ENCODE measurements around the gene NAB2. TPM values are rescaled to one million over a fixed set of nuclear protein-coding genes. Genes with fewer than 3 reads are reported as not detected.

The NAB2 gene
- total and polyA plus RNA-seq, 10 of the 15 experiments (the other 5 are each of a cell fraction or from before 2014, with no cell fraction given), result 0.35 to 35.2 (median 15.3) TPM

DNA sequence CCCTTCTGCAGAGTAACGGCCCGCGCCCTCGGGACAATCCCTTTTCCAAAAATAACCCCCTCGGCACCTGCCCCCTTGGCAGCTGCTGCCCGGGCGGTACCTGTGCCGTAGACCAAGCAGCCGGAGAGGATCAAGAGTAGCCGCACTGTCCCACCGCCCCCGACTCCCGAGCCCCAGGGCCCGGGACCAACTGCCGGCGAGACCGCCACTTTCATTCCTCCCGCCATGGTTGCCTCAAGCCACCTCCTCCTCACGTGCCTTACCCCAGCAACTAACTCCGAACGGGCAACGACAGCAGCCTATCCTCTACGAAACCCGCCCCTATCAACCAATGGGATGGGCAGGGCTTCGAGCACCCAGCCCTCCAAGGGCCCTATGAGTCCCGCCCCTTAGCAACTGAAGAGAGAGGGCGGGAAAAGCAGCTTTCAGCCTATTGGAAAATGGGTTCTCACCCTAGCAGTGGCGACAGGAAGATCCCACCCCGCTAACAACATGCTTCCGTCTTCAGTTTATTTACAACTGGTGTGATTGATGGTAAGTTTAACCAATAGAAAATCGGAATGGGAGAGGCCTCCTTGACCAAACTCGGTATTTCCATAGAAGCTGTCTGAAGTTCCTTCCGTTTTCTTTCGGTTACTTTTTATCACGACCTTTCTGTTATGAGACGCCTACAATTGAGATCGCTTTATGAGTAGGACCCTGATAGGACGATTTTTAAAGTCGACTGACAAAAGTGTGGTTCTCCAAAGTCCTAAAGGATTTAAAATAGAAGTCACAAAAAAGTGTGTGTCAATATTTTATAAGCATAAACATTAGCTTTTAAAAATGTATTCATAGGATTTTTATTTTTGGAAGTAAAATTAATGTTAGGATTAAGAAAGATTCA, 10.2 kb upstream of the NAB2 start, which contains the start of gene NEMP1:
Gene NEMP1, minus strand, starts transcription at position 273 of the 886 bp plus-strand sequence. Its CDS starts 46 bp downstream, at position 227.
- Histone ChIP-seq H2AFZ (ENCODE audit: control insufficient read depth, low read depth, low read length) (peak within 1 kb of the TSS; percentile 64), H3K79me2 (ENCODE audit: control insufficient read depth, insufficient read depth, low read length) (peaks cover 14% of the 10 kb centered on the region), H3K27me3 (replicated peaks in 1 of 2; ENCODE audit: control insufficient read depth in 2 of 2, insufficient read depth in 2 of 2, low read length in 1 of 2) (no peaks in the 10 kb centered on the region), H3K4me2 (ENCODE audit: control insufficient read depth, insufficient read depth) (peak within 1 kb of the TSS; percentile 77), H3K4me1 (ENCODE audit: control insufficient read depth, insufficient read depth, low read length) (peaks cover 6% of the 10 kb centered on the region; the same call in 1 of the 2 replicates), H3K9me3 (replicated peaks; ENCODE audit: control insufficient read depth, insufficient read depth, low read length) (no peaks in the 10 kb centered on the region), H3K27ac (ENCODE audit: control insufficient read depth, insufficient read depth) (peak within 1 kb of the TSS; percentile 92), H3K36me3 (ENCODE audit: control insufficient read depth in 2 of 2, insufficient read depth in 2 of 2, low read length in 1 of 2) (no peaks in the 10 kb centered on the region; a peak in 1 of 4 replicates), H3K9ac (ENCODE audit: control insufficient read depth, insufficient read depth, low read length) (peak within 1 kb of the TSS; percentile 97), H4K20me1 (ENCODE audit: control insufficient read depth, insufficient read depth) (no peaks in the 10 kb centered on the region), H3K4me3 (peak within 1 kb of the TSS; percentile 96)
- RAD21 ChIA-PET (ENCODE audit: unreplicated experiment), result interaction anchor here (0.6 to 5.0 kb wide), 15 partner anchors 8 to 862 kb away, joined by 3 to 53 read pairs (median 4); partner anchors contain the start of genes NAB2, SHMT2 and STAT6
- intact Hi-C loops (cut with micrococcal nuclease; ENCODE audit: unreplicated experiment), result loop anchor here (1.0 kb wide), 1 partner anchor 9 kb away; no protein-coding TSS in a partner anchor
- CTCF ChIA-PET, result interaction anchor here (0.6 to 7.5 kb wide), 16 partner anchors 9 to 927 kb away, joined by 3 to 69 read pairs (median 4); partner anchors contain the start of genes MYL6B, NAB2 and STAT6
- peak; percentile 100 for DNase-seq (ENCODE audit: low read depth, low spot score)
- no TSS peak for BruUV-seq (replicated peaks)
- POLR2A ChIA-PET, result interaction anchor here (0.7 to 4.1 kb wide), 13 partner anchors 8 to 448 kb away, joined by 3 to 51 read pairs (median 10); partner anchors contain the start of genes NAB2 and STAT6
- peak; percentile 100 for FAIRE-seq
- SMC1A ChIA-PET (ENCODE audit: uncharacterized antibody, unreplicated experiment), result interaction anchor here (0.7 to 5.4 kb wide), 14 partner anchors 9 to 321 kb away, joined by 3 to 50 read pairs (median 5); partner anchors contain the start of genes SDR9C7 and STAT6
- in situ Hi-C loops (cut with MboI), result no loop called here
- peak; percentile 99 for ATAC-seq
- WGBS (ENCODE audit: insufficient coverage, insufficient replicate concordance, low lambda C conversion rate, missing lambda C conversion rate), result under 1% methylated on average over 39 of the region's 39 CpGs
- TF ChIP-seq GABPA (IDR thresholded peaks at IDR 0.05; ENCODE audit: low read depth), result peak; percentile 95
- peak; percentile 95 for TF ChIP-seq HDGF (IDR thresholded peaks at IDR 0.05)
- TF ChIP-seq POU2F2 (IDR thresholded peaks at IDR 0.05; ENCODE audit: borderline replicate concordance, low read depth, low read length), result peak; percentile 35; the same call in 1 of the 3 replicates
- TF ChIP-seq, protein P1, sequence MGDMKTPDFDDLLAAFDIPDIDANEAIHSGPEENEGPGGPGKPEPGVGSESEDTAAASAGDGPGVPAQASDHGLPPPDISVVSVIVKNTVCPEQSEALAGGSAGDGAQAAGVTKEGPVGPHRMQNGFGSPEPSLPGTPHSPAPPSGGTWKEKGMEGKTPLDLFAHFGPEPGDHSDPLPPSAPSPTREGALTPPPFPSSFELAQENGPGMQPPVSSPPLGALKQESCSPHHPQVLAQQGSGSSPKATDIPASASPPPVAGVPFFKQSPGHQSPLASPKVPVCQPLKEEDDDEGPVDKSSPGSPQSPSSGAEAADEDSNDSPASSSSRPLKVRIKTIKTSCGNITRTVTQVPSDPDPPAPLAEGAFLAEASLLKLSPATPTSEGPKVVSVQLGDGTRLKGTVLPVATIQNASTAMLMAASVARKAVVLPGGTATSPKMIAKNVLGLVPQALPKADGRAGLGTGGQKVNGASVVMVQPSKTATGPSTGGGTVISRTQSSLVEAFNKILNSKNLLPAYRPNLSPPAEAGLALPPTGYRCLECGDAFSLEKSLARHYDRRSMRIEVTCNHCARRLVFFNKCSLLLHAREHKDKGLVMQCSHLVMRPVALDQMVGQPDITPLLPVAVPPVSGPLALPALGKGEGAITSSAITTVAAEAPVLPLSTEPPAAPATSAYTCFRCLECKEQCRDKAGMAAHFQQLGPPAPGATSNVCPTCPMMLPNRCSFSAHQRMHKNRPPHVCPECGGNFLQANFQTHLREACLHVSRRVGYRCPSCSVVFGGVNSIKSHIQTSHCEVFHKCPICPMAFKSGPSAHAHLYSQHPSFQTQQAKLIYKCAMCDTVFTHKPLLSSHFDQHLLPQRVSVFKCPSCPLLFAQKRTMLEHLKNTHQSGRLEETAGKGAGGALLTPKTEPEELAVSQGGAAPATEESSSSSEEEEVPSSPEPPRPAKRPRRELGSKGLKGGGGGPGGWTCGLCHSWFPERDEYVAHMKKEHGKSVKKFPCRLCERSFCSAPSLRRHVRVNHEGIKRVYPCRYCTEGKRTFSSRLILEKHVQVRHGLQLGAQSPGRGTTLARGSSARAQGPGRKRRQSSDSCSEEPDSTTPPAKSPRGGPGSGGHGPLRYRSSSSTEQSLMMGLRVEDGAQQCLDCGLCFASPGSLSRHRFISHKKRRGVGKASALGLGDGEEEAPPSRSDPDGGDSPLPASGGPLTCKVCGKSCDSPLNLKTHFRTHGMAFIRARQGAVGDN (IDR thresholded peaks at IDR 0.05), result no peak
- TF ChIP-seq, protein P2, sequence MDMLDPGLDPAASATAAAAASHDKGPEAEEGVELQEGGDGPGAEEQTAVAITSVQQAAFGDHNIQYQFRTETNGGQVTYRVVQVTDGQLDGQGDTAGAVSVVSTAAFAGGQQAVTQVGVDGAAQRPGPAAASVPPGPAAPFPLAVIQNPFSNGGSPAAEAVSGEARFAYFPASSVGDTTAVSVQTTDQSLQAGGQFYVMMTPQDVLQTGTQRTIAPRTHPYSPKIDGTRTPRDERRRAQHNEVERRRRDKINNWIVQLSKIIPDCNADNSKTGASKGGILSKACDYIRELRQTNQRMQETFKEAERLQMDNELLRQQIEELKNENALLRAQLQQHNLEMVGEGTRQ (IDR thresholded peaks at IDR 0.05; ENCODE audit: borderline replicate concordance, low read depth, low read length), result peak; percentile 85
- TF ChIP-seq, protein P3, sequence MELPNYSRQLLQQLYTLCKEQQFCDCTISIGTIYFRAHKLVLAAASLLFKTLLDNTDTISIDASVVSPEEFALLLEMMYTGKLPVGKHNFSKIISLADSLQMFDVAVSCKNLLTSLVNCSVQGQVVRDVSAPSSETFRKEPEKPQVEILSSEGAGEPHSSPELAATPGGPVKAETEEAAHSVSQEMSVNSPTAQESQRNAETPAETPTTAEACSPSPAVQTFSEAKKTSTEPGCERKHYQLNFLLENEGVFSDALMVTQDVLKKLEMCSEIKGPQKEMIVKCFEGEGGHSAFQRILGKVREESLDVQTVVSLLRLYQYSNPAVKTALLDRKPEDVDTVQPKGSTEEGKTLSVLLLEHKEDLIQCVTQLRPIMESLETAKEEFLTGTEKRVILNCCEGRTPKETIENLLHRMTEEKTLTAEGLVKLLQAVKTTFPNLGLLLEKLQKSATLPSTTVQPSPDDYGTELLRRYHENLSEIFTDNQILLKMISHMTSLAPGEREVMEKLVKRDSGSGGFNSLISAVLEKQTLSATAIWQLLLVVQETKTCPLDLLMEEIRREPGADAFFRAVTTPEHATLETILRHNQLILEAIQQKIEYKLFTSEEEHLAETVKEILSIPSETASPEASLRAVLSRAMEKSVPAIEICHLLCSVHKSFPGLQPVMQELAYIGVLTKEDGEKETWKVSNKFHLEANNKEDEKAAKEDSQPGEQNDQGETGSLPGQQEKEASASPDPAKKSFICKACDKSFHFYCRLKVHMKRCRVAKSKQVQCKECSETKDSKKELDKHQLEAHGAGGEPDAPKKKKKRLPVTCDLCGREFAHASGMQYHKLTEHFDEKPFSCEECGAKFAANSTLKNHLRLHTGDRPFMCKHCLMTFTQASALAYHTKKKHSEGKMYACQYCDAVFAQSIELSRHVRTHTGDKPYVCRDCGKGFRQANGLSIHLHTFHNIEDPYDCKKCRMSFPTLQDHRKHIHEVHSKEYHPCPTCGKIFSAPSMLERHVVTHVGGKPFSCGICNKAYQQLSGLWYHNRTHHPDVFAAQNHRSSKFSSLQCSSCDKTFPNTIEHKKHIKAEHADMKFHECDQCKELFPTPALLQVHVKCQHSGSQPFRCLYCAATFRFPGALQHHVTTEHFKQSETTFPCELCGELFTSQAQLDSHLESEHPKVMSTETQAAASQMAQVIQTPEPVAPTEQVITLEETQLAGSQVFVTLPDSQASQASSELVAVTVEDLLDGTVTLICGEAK (IDR thresholded peaks at IDR 0.05; ENCODE audit: borderline replicate concordance), result peak; percentile 95
- 0 out of 2 replicates have a peak, but pooled peaks have one; percentile 67 for TF ChIP-seq HDAC2 (IDR thresholded peaks at IDR 0.05)
- TF ChIP-seq TCF3 (IDR thresholded peaks at IDR 0.05; ENCODE audit: borderline replicate concordance, insufficient read depth, low read depth, low read length), result 0 out of 2 replicates have a peak, but pooled peaks have one; percentile 14
- TF ChIP-seq RAD51 (IDR thresholded peaks at IDR 0.05), result peak; percentile 95
- TF ChIP-seq NR2C2 (IDR thresholded peaks at IDR 0.05; ENCODE audit: borderline replicate concordance, control insufficient read depth, insufficient read length, low read depth), result no peak
- TF ChIP-seq POLR2AphosphoS2 (IDR thresholded peaks at IDR 0.05; ENCODE audit: low read depth, low read length), result 0 out of 2 replicates have a peak, but pooled peaks have one; percentile 33
